Measurements from ENCODE around the gene EME2. TPM values are rescaled to one million over a fixed set of nuclear protein-coding genes. Genes with fewer than 3 reads are reported as not detected.

Gene EME2
- total RNA-seq, 1 donor from 2014 or later = 15.5 TPM

DNA sequence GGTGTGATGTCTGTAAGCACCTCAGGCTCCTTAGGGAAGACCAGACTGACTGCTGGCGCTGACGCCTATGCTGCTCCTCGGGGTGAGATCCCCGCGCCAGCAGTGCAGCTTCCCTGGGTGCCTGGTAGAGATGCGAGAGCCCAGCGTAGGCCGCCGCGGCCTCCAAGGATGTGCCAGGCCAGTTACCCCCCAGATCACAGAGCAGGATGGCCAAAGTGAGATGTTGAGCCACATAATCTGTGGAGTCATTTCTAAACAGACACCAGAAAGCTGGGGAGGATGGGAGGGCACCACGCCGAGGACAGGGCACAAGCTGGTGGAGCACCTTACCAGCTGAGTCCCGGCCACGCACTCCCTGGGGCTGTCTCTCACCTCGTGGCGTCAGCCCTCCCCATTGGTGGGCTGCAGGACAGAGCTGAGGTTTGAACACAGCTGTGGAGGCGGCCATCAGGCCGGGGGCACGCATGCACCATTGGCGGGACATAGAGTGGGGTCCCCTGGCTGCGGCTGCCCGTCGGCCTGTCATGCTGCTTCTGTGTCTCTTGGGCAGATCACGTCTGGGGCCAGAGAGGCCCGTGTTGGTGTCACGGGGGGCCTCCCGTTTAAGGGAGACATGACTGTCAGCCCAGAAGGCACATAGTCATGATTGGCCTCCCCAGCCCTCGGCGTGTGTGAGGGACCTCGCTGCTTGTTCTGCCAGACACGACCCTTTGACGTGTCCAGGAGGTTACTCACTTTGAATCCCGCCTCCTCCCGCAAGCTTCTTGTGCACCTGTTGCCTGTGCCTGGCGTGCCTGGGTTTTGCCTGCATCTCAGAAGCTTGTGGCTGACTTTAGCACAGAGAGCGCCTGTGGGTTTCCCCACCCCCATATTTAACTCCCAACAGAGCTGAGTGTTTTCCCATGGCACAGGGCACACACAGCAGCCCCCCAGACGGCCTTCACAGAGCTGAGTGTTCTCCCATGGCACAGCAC, 44.7 kb upstream of the EME2 start:
- DNase-seq = no peak
- ATAC-seq = no peak
- no peak for TF ChIP-seq CTCF (IDR thresholded peaks at IDR 0.05)
- H3K36me3 ChIP-seq = peaks cover 71% of the 10 kb centered on the region
- H3K27ac ChIP-seq = no peak overlapping the region
- peaks cover 9% of the 10 kb centered on the region for H3K4me1 ChIP-seq
- no peaks in the 10 kb centered on the region for H3K27me3 ChIP-seq (ENCODE audit: low read depth)
- intact Hi-C loops (cut with DNase I) = no loop called here
- H3K4me3 ChIP-seq = no peak overlapping the region
- H3K9me3 ChIP-seq = no peaks in the 10 kb centered on the region

- intact Hi-C loops (cut with DNase I) = no loop called here
- peaks cover 82% of the 10 kb centered on the region for H3K36me3 ChIP-seq
- TF ChIP-seq CTCF (IDR thresholded peaks at IDR 0.05) = no peak
- DNase-seq = no peak
- no peak overlapping the region for H3K27ac ChIP-seq
- no peaks in the 10 kb centered on the region for H3K27me3 ChIP-seq (ENCODE audit: low read depth)
- no peak overlapping the region for H3K4me3 ChIP-seq
- no peak for ATAC-seq
- H3K9me3 ChIP-seq = no peaks in the 10 kb centered on the region
- no peaks in the 10 kb centered on the region for H3K4me1 ChIP-seq
Observed at GRCh38 chr16:1729026-1729425, 43.6 kb upstream of the EME2 start.

DNA sequence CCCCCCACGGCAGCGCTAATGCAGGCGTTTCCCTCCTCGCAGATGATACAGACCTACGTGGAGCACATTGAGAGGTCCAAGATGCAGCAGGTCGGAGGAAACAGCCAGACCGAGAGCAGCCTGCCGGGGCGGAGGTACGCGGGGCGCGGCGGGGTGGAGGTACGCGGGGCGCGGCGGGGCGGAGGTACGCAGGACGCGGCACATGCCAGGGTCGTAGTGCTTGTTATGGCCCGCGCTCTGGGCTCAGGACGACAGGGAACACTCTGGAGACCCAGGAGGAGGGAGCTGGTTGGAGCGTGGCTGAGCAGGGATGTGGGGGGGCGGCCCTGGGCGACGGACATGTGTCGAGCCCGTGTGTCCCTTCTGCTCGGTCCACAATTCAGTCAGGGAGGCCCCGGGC, 43.2 kb upstream of the EME2 start:
- no peaks in the 10 kb centered on the region for H3K9me3 ChIP-seq
- TF ChIP-seq CTCF (IDR thresholded peaks at IDR 0.05) = no peak
- no peak overlapping the region for H3K27ac ChIP-seq
- H3K27me3 ChIP-seq (ENCODE audit: low read depth) = no peaks in the 10 kb centered on the region
- intact Hi-C loops (cut with DNase I) = no loop called here
- no peaks in the 10 kb centered on the region for H3K4me1 ChIP-seq
- DNase-seq (no peak), ATAC-seq (no peak)
- no peak overlapping the region for H3K4me3 ChIP-seq
- H3K36me3 ChIP-seq = peaks cover 86% of the 10 kb centered on the region

DNA sequence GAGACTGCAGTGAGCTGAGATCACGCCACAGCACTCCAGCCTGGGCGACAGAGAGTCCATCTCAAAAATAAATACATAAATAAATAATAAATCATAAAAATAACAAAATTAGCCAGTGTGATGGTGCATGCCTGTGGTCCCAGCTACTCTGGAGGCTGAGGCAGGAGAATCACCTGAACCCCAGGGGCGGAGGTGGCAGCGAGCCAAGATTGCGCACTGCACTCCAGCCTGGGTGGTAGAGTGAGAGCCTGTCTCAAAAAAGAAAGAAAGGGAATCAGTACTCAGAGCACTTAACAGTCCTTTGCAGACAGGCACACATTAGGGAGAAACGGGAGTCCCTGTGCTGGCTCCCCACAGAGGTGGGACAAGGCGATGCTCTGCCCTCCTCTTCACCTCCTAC, 41.5 kb upstream of the EME2 start:
- peaks cover 78% of the 10 kb centered on the region for H3K36me3 ChIP-seq
- no peaks in the 10 kb centered on the region for H3K9me3 ChIP-seq
- H3K4me3 ChIP-seq = no peak overlapping the region
- TF ChIP-seq CTCF (IDR thresholded peaks at IDR 0.05) = no peak
- H3K27me3 ChIP-seq (ENCODE audit: low read depth) = no peaks in the 10 kb centered on the region
- H3K27ac ChIP-seq = no peak overlapping the region
- intact Hi-C loops (cut with DNase I) = no loop called here
- H3K4me1 ChIP-seq = no peaks in the 10 kb centered on the region
- no peak for DNase-seq
- ATAC-seq = no peak

DNA sequence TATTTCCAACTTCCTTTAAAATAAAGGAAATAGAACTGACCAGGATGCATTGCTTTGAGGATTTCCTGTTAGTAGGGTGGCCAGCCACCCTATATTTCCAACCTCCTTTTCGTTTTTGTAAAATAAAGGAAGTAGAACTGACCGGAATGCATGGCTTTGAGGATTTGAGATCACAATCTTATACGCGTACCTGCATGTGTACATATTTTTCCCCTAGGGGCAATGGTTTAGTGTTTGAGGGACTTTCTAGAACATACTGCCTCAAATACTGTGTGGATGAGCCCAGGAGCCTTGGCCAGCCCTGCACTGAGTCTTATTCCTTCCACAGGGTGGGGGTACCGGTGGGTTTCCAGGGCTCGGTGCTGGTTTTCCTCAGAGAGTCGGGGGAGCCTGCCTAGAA, 41.0 kb upstream of the EME2 start:
- Histone ChIP-seq H3K9me3 (no peaks in the 10 kb centered on the region), H3K4me1 (no peaks in the 10 kb centered on the region), H3K27me3 (ENCODE audit: low read depth) (no peaks in the 10 kb centered on the region), H3K4me3 (no peak overlapping the region), H3K27ac (no peak overlapping the region), H3K36me3 (peaks cover 73% of the 10 kb centered on the region)
- intact Hi-C loops (cut with DNase I) = no loop called here
- no peak for TF ChIP-seq CTCF (IDR thresholded peaks at IDR 0.05)
- ATAC-seq = no peak
- DNase-seq = no peak
